H1 (cell line): ENCODE measurements around the gene CEBPE. TPM values are rescaled to one million over a fixed set of nuclear protein-coding genes. Genes with fewer than 3 reads are reported as not detected.

Experiments used
- CTCF ChIA-PET: fragments of 300-600 bp; sonication (Branson Sonifier 250); formaldehyde crosslinking; loops from one replicate; lab custom pipeline; 2021; ENCODE audit not compliant: partially characterized antibody; lab: Charles Lee
- POLR2A ChIA-PET: fragments of 300-600 bp; sonication (Branson Sonifier 250); formaldehyde crosslinking; loops from one replicate; lab custom pipeline; 2021; ENCODE audit warnings: inconsistent platforms; ENCODE audit not compliant: partially characterized antibody; lab: Charles Lee
- DNase-seq, 2 experiments: peaks; one replicate each; pipeline versions ENCODE4 v3.0.0 to v3.0.0-alpha.2; 2010 to 2022; ENCODE audit warnings: low spot score in 2 of 2, low read depth in 1 of 2, mixed read lengths in 1 of 2
- FAIRE-seq: peaks from 2 replicates; lab custom pipeline; 2011; peaks lifted over from hg19 to GRCh38; lab: Jason Lieb, UNC
- H2AFZ ChIP-seq: 2 replicates; pipeline ENCODE4 v1.8.1; 2012; ENCODE audit warnings: low read length, inconsistent platforms
- H2AK5ac ChIP-seq: 2 replicates; pipeline ENCODE4 v1.6.1; 2013; ENCODE audit warnings: low read depth, low read length
- H2BK120ac ChIP-seq: replicated peaks from 2 replicates; pipeline ENCODE3; 2013; ENCODE audit warnings: low read depth, low read length, inconsistent platforms
- H2BK12ac ChIP-seq: 2 replicates; pipeline ENCODE4 v1.6.1; 2013; ENCODE audit warnings: low read depth, low read length
- H2BK15ac ChIP-seq: 2 replicates; pipeline ENCODE4 v1.6.1; 2013; ENCODE audit warnings: low read length
- H2BK20ac ChIP-seq: 2 replicates; pipeline ENCODE4 v1.6.1; 2013; ENCODE audit warnings: low read length
- H2BK5ac ChIP-seq: 2 replicates; pipeline ENCODE4 v1.6.1; 2013; ENCODE audit warnings: low read depth, low read length
- H3K14ac ChIP-seq: 2 replicates; pipeline ENCODE4 v1.6.1; 2013; ENCODE audit warnings: inconsistent platforms; ENCODE audit not compliant: insufficient read length
- H3K18ac ChIP-seq: 2 replicates; pipeline ENCODE4 v1.6.1; 2013; ENCODE audit warnings: low read length; ENCODE audit errors: extremely low read depth
- H3K23ac ChIP-seq: 2 replicates; pipeline ENCODE4 v1.6.1; 2013; ENCODE audit warnings: inconsistent platforms; ENCODE audit not compliant: insufficient read length
- H3K23me2 ChIP-seq: 2 replicates; pipeline ENCODE4 v1.6.1; 2013; ENCODE audit warnings: low read depth, low read length
- H3K27ac ChIP-seq: 2 replicates; pipeline ENCODE4 v1.6.1; 2011; ENCODE audit warnings: low read depth, low read length, inconsistent platforms
- H3K27me3 ChIP-seq, 4 experiments: replicated peaks in 1 of 4; 1 replicate in 1 of 4; 2 replicates in 3 of 4; pipeline versions ENCODE4 v1.6.1 to v1.8.1; 2011 to 2013; ENCODE audit warnings: low read length in 3 of 4, mild to moderate bottlenecking in 3 of 4, inconsistent platforms in 2 of 4, mixed read lengths in 2 of 4, moderate library complexity in 1 of 4; ENCODE audit not compliant: control insufficient read depth in 3 of 4, insufficient read depth in 3 of 4; ENCODE audit errors: extremely low read depth in 1 of 4
- H3K36me3 ChIP-seq, 4 experiments: 2 replicates each; pipeline versions ENCODE4 v1.6.1 to v1.8.1; 2011 to 2013; ENCODE audit warnings: mild to moderate bottlenecking in 4 of 4, low read length in 3 of 4, moderate library complexity in 2 of 4, control low read depth in 1 of 4, inconsistent platforms in 1 of 4; ENCODE audit not compliant: insufficient read depth in 4 of 4, control insufficient read depth in 2 of 4
- H3K4ac ChIP-seq: replicated peaks from 2 replicates; pipeline ENCODE3; 2013; ENCODE audit warnings: low read length, low read depth, mixed read lengths, inconsistent platforms; ENCODE audit not compliant: insufficient read length
- H3K4me1 ChIP-seq, 4 experiments: replicated peaks in 1 of 4; 1 replicate in 1 of 4; 2 replicates in 3 of 4; pipeline versions ENCODE4 v1.6.1 to v1.8.1; 2011 to 2013; ENCODE audit warnings: low read length in 3 of 4, inconsistent platforms in 2 of 4, mixed read lengths in 1 of 4; ENCODE audit not compliant: insufficient read depth in 4 of 4, control insufficient read depth in 3 of 4
- H3K4me2 ChIP-seq, 2 experiments: 2 replicates each; pipeline versions ENCODE4 v1.6.1 to v1.8.1; 2011 to 2013; ENCODE audit warnings: low read depth in 2 of 2, low read length in 2 of 2, control low read depth in 1 of 2, inconsistent platforms in 1 of 2, mild to moderate bottlenecking in 1 of 2; ENCODE audit not compliant: insufficient read depth in 1 of 2
- H3K4me3 ChIP-seq, 4 experiments: fragments of 200-600, 300-600 bp in 1 of 4; sonication (generic), shearing (Covaris generic), sonication (Bioruptor Twin) in 1 of 4; 2 replicates each; pipeline versions ENCODE4 v1.5.1 to v1.8.1; 2011 to 2016; ENCODE audit warnings: low read length in 4 of 4, low read depth in 3 of 4, control low read depth in 2 of 4, inconsistent platforms in 2 of 4, mild to moderate bottlenecking in 2 of 4, mixed read lengths in 1 of 4, moderate library complexity in 1 of 4; ENCODE audit not compliant: insufficient read depth in 2 of 4; ENCODE audit errors: extremely low read depth in 1 of 4
- H3K56ac ChIP-seq: replicated peaks from 2 replicates; pipeline ENCODE3; 2013; ENCODE audit warnings: low read depth, mild to moderate bottlenecking, mixed read lengths, low read length, inconsistent platforms; ENCODE audit not compliant: insufficient read length
- H3K79me1 ChIP-seq: 2 replicates; pipeline ENCODE4 v1.6.1; 2013; ENCODE audit warnings: low read depth, low read length, control low read depth
- H3K79me2 ChIP-seq, 2 experiments: 2 replicates each; pipeline versions ENCODE4 v1.6.1 to v1.8.1; 2012 to 2013; ENCODE audit warnings: low read length in 2 of 2, mild to moderate bottlenecking in 2 of 2, inconsistent platforms in 1 of 2; ENCODE audit not compliant: insufficient read depth in 2 of 2, control insufficient read depth in 1 of 2
- H3K9ac ChIP-seq, 4 experiments: replicated peaks in 1 of 4; 1 replicate in 1 of 4; 2 replicates in 3 of 4; pipeline versions ENCODE4 v1.6.1 to v1.8.1; 2011 to 2013; ENCODE audit warnings: low read depth in 3 of 4, low read length in 3 of 4, control low read depth in 2 of 4, mild to moderate bottlenecking in 2 of 4, moderate library complexity in 2 of 4, inconsistent platforms in 1 of 4; ENCODE audit errors: extremely low read depth in 1 of 4
- H3K9me3 ChIP-seq, 2 experiments: 2 replicates each; pipeline versions ENCODE4 v1.6.1 to v1.8.1; 2012 to 2013; ENCODE audit warnings: mild to moderate bottlenecking in 2 of 2, moderate library complexity in 2 of 2, control low read depth in 1 of 2, inconsistent platforms in 1 of 2, low read depth in 1 of 2, low read length in 1 of 2, mixed read lengths in 1 of 2; ENCODE audit not compliant: insufficient read depth in 2 of 2
- H4K20me1 ChIP-seq, 2 experiments: replicated peaks in 1 of 2; 2 replicates each; pipeline versions ENCODE3 to v1.8.1; 2011 to 2013; ENCODE audit warnings: inconsistent platforms in 2 of 2, low read length in 2 of 2, mild to moderate bottlenecking in 1 of 2; ENCODE audit not compliant: insufficient read depth in 2 of 2, control insufficient read depth in 1 of 2
- H4K5ac ChIP-seq: 2 replicates; pipeline ENCODE4 v1.6.1; 2013; ENCODE audit warnings: low read length, low read depth, mixed read lengths, inconsistent platforms; ENCODE audit not compliant: insufficient read length
- H4K8ac ChIP-seq: 2 replicates; pipeline ENCODE4 v1.8.0; 2013; ENCODE audit warnings: mild to moderate bottlenecking, moderate library complexity, low read length, inconsistent platforms; ENCODE audit not compliant: insufficient read depth; ENCODE audit errors: extremely low read depth
- H4K91ac ChIP-seq: replicated peaks from 2 replicates; pipeline ENCODE3; 2013; ENCODE audit warnings: low read length, mixed read lengths, inconsistent platforms; ENCODE audit not compliant: insufficient read length
- ASH2L ChIP-seq: fragments of 200-600, 300-600 bp; sonication (generic); IDR thresholded peaks from one replicate; pipeline ENCODE4 v1.7.1; 2017; ENCODE audit warnings: low read length
- CREB1 ChIP-seq: IDR thresholded peaks from 2 replicates; pipeline ENCODE4 v1.6.1; 2012; ENCODE audit warnings: inconsistent platforms
- EP300 ChIP-seq, 2 experiments: IDR thresholded peaks; 1 replicate in 1 of 2; 2 replicates in 1 of 2; pipeline ENCODE4 v1.6.1; 2011 to 2012; ENCODE audit warnings: low read depth in 2 of 2, low read length in 2 of 2, mild to moderate bottlenecking in 2 of 2, borderline replicate concordance in 1 of 2, inconsistent platforms in 1 of 2, moderate library complexity in 1 of 2
- GTF2F1 ChIP-seq: IDR thresholded peaks from 2 replicates; pipeline ENCODE4 v1.6.1; 2012; ENCODE audit warnings: low read depth, low read length, improper control_type of control experiment, borderline replicate concordance
- HDAC6 ChIP-seq: IDR thresholded peaks from one replicate; pipeline ENCODE4 v1.7.1; 2012; ENCODE audit warnings: low read depth, mild to moderate bottlenecking, inconsistent platforms, low read length, moderate library complexity
- KDM1A ChIP-seq: fragments of 200-600, 300-600 bp; sonication (generic); IDR thresholded peaks from 2 replicates; pipeline ENCODE4 v1.7.1; 2016; ENCODE audit warnings: mild to moderate bottlenecking, low read length, borderline replicate concordance
- POLR2AphosphoS5 ChIP-seq: IDR thresholded peaks from 2 replicates; pipeline ENCODE4 v1.6.1; 2011; ENCODE audit warnings: low read depth, low read length
- whole genome bisulfite sequencing, 2 experiments: shearing (Covaris generic) in 1 of 2; methylation state at CpG; one replicate each; pipeline versions ENCODE4 v1.1.6 to v1.1.7; 2013 to 2015; ENCODE audit warnings: low lambda C conversion rate in 2 of 2, mixed read lengths in 2 of 2, inconsistent platforms in 1 of 2, low coverage in 1 of 2, missing lambda C conversion rate in 1 of 2; ENCODE audit not compliant: insufficient replicate concordance in 2 of 2, insufficient coverage in 1 of 2, insufficient read length in 1 of 2; ENCODE audit errors: extremely low coverage in 1 of 2, missing lambda C conversion rate in 1 of 2; 5-methylcytosine and 5-hydroxymethylcytosine counted together
- polyA plus RNA-seq, 7 experiments: library from polyadenylated mRNA; depleted of rRNA in 3 of 7; stranded (reverse) in 5 of 7; unstranded in 2 of 7; fragments of >200 nt in 5 of 7; fragments of 200-250 nt in 2 of 7; gene quantifications; 1 replicate in 5 of 7; 2 replicates in 1 of 7; 4 replicates in 1 of 7; pipeline versions ENCODE4 v1.2.1 to v1.2.3, GENCODE V29; 2011 to 2013; ENCODE audit warnings: missing spikeins in 2 of 7, mixed read lengths in 2 of 7
- total RNA-seq: library from RNA; stranded (reverse); fragmentation: NEBNext Ultra II Directional; extraction: Animal tissue kit (Norgen Biotek cat#: 25700); gene quantifications from 2 replicates; pipeline ENCODE4 v1.2.1, GENCODE V29; 2021

Gene CEBPE
- total and polyA plus RNA-seq, 2 of the 8 experiments (the other 6 are each of a cell fraction or from before 2014, with no cell fraction given) = 0.05 TPM; not detected in 1

DNA sequence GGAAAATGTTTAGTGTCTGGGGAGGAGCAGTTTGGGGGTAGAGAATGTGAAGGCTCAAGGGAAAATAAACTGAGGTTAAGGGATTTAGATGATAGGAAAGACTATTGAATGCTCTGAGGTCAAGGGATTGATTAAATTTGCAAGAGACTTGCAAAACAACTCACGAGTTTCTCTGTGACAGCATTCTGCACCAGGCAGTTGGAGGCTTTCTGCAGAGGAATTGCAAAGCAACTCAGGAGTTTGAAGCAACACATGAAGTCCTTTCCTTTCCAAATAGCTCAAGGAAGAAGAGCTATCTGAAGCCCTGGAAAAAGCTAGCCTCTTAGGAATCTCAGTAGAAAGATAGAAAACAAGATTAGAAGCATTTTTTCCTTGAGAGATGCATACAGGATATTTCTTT is 40.5 kb upstream of the CEBPE start:
- FAIRE-seq = no peak
- 0 out of 2 replicates have a peak overlapping the region, but pooled peaks have one; percentile 47 for H3K27ac ChIP-seq

More for the DNA sequence above, 40.5 kb upstream of the CEBPE start:
- H2AK5ac ChIP-seq = no peak overlapping the region
- no peak overlapping the region for H3K56ac ChIP-seq
- DNase-seq = no peak
- peaks cover 8 to 33% (median 28%) of the 10 kb centered on the region in 4 experiments for H3K36me3 ChIP-seq
- no peak overlapping the region; a peak in 1 of 7 replicates for H3K9ac ChIP-seq
- POLR2A ChIA-PET = interaction anchor here (1.0 to 2.9 kb wide), 5 partner anchors 9 to 24 kb away, joined by 3 to 16 read pairs (median 7); partner anchors contain the start of gene SLC7A8
- H4K8ac ChIP-seq = no peak overlapping the region
- no peak overlapping the region for H4K5ac ChIP-seq
- H3K23ac ChIP-seq = no peak overlapping the region
- H3K4me2 ChIP-seq = no peak overlapping the region
- peak overlapping the region; percentile 24 for H3K4ac ChIP-seq
- H3K79me2 ChIP-seq = no peaks in the 10 kb centered on the region
- H3K14ac ChIP-seq = no peak overlapping the region
- H4K91ac ChIP-seq = no peak overlapping the region
- no peak overlapping the region for H2BK15ac ChIP-seq
- H2BK120ac ChIP-seq = no peak overlapping the region
- H3K9me3 ChIP-seq = no peaks in the 10 kb centered on the region
- H3K4me1 ChIP-seq = peaks cover 16 to 35% (median 19%) of the 10 kb centered on the region in 4 experiments
- H3K79me1 ChIP-seq = no peaks in the 10 kb centered on the region; the same call in 1 of the 2 replicates
- no peak overlapping the region; the same call in 1 of the 2 replicates for H3K18ac ChIP-seq
- TF ChIP-seq GTF2F1 (no peak), ASH2L (no peak), POLR2AphosphoS5 (no peak), CREB1 (no peak), HDAC6 (no peak), EP300 (IDR thresholded peaks at IDR 0.05; ENCODE audit: borderline replicate concordance in 1 of 2, low read depth in 2 of 2, low read length in 2 of 2) (no peak), KDM1A (no peak)
- CTCF ChIA-PET = interaction anchor here (0.6 to 2.5 kb wide), 4 partner anchors 16 to 104 kb away, joined by 3 to 10 read pairs (median 4); no protein-coding TSS in a partner anchor
- H4K20me1 ChIP-seq = no peaks in the 10 kb centered on the region
- H2BK20ac ChIP-seq = no peak overlapping the region
- no peaks in the 10 kb centered on the region for H3K23me2 ChIP-seq
- no peaks in the 10 kb centered on the region for H3K27me3 ChIP-seq
- no peak overlapping the region for H3K4me3 ChIP-seq
- H2AFZ ChIP-seq = no peak overlapping the region
- 55% methylated on average over 1 of the region's 1 CpG; no CpG with 5 or more reads in 1 of the 2 experiments for WGBS, 2 experiments
- no peak overlapping the region for H2BK12ac ChIP-seq
- H2BK5ac ChIP-seq = no peak overlapping the region
